ENCODE results near the gene L1TD1.

DNA sequence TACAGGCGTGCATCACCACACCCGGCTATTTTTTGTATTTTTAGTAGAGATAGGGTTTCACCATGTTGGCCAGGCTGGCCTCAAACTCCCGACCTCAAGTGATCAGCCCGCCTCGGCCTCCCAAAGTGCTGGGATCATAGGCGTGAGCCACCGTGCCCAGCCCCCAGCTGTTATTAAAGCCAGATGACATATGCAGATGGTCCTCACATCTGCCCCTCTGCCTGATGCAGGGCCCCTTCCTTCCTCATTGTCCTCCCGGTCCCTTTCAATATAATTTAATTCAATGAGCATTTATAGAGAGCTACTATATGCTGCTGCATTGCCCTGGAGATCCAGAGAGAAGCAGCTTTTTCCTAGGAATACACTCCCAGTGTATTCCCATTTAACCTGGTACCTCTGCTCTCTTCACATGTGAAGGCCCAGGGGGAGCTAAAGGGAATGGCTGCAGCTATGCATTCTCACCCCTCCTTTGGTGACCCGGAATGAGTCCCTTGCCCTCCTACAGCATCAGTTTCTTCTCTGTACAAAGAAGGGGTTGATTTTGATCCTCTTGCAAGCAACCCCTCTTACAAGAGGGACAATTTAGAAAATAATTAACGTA, 55.6 kb downstream of the L1TD1 start:
- TF ChIP-seq, protein P1, sequence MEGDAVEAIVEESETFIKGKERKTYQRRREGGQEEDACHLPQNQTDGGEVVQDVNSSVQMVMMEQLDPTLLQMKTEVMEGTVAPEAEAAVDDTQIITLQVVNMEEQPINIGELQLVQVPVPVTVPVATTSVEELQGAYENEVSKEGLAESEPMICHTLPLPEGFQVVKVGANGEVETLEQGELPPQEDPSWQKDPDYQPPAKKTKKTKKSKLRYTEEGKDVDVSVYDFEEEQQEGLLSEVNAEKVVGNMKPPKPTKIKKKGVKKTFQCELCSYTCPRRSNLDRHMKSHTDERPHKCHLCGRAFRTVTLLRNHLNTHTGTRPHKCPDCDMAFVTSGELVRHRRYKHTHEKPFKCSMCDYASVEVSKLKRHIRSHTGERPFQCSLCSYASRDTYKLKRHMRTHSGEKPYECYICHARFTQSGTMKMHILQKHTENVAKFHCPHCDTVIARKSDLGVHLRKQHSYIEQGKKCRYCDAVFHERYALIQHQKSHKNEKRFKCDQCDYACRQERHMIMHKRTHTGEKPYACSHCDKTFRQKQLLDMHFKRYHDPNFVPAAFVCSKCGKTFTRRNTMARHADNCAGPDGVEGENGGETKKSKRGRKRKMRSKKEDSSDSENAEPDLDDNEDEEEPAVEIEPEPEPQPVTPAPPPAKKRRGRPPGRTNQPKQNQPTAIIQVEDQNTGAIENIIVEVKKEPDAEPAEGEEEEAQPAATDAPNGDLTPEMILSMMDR (conservative IDR thresholded peaks at IDR 0.05 in 1 of 2, IDR thresholded peaks at IDR 0.05 in 1 of 2; ENCODE audit: low read depth in 1 of 2, low read length in 2 of 2) = no peak
- no peak for TF ChIP-seq EZH2 (IDR thresholded peaks at IDR 0.05; ENCODE audit: low read length, missing control alignments)

All from fibroblast of lung (primary cell).